HL-60 (cell line): ENCODE data around the gene CCNJL.

ENCODE experiments used
- CTCF ChIP-seq: IDR thresholded peaks from one replicate; pipeline ENCODE4 v1.5.1; 2011; ENCODE audit warnings: low read length, control low read depth, inconsistent platforms; ENCODE audit not compliant: insufficient read depth
- GABPA ChIP-seq: IDR thresholded peaks from 2 replicates; pipeline ENCODE4 v1.6.1; 2012; ENCODE audit warnings: low read depth
- POLR2AphosphoS5 ChIP-seq: IDR thresholded peaks from 2 replicates; pipeline ENCODE4 v1.6.1; 2012; ENCODE audit warnings: low read depth
- REST ChIP-seq: IDR thresholded peaks from 2 replicates; pipeline ENCODE4 v1.6.1; 2012; ENCODE audit warnings: low read depth; ENCODE audit not compliant: insufficient replicate concordance

GRCh38 chr5:160315968-160316367, 3.6 kb upstream of the CCNJL start:
- TF ChIP-seq CTCF (no peak), REST (no peak), GABPA (no peak), POLR2AphosphoS5 (no peak)
